ENCODE measurements around the gene ENO3. TPM values are rescaled to one million over a fixed set of nuclear protein-coding genes. Genes with fewer than 3 reads are reported as not detected.

ENO3 gene
- total RNA-seq, 1 experiment from 2014 or later = 24.6 TPM

GRCh38 chr17:4999430-5000093 lies 48.6 kb downstream of the ENO3 start:
- ChIA-PET POLR2A (no interaction called here), RAD21 (ENCODE audit: low non-redundant PET in 1 of 2, low total read pairs in 2 of 2, uncharacterized antibody in 2 of 2, unreplicated experiment in 2 of 2) (no interaction called here), CTCF (no interaction called here)
- peak overlapping the region; percentile 99 for H3K4me2 ChIP-seq (ENCODE audit: low read length)
- peak overlapping the region; percentile 92 to 95 for H3K4me3 ChIP-seq (replicated peaks in 1 of 2; ENCODE audit: low read depth in 1 of 2, low read length in 2 of 2)
- intact Hi-C loops (cut with micrococcal nuclease) = no loop called here
- DNase-seq (ENCODE audit: low read depth, low spot score) (no peak), ATAC-seq (no peak)
- H3K27ac ChIP-seq (ENCODE audit: low read depth, low read length) = peak overlapping the region; percentile 93
- H3K4me1 ChIP-seq (ENCODE audit: control insufficient read depth in 1 of 2, insufficient read depth in 2 of 2, low read length in 2 of 2) = peaks cover 16 to 33% of the 10 kb centered on the region in 2 experiments
- no peaks in the 10 kb centered on the region for H4K20me1 ChIP-seq (ENCODE audit: insufficient read depth)
- H3K9ac ChIP-seq (ENCODE audit: low read length) = peak overlapping the region; percentile 90
- H3K9me3 ChIP-seq (ENCODE audit: control insufficient read depth in 1 of 2, insufficient read depth in 1 of 2, low read depth in 1 of 2, low read length in 2 of 2) = no peaks in the 10 kb centered on the region
- BruUV-seq (replicated peaks) = TSS peak; percentile 67
- peaks cover 24 to 28% of the 10 kb centered on the region in 2 experiments for H3K36me3 ChIP-seq (ENCODE audit: control insufficient read depth in 1 of 2, insufficient read depth in 2 of 2, low read length in 2 of 2)
- no peak overlapping the region for H2AFZ ChIP-seq (ENCODE audit: low read depth, low read length, poor library complexity, severe bottlenecking)
- H3K9me2 ChIP-seq (ENCODE audit: insufficient read depth) = no peaks in the 10 kb centered on the region
- peaks cover 34% of the 10 kb centered on the region for H3K79me2 ChIP-seq (ENCODE audit: insufficient read depth, low read length)
- TF ChIP-seq ELF1 (IDR thresholded peaks at IDR 0.05; ENCODE audit: borderline replicate concordance, low read depth) (no peak), SRF (IDR thresholded peaks at IDR 0.05; ENCODE audit: low read depth) (no peak), SIN3A (IDR thresholded peaks at IDR 0.05; ENCODE audit: low read depth) (no peak), FOSL1 (IDR thresholded peaks at IDR 0.05; ENCODE audit: low read depth) (no peak), ATF3 (IDR thresholded peaks at IDR 0.05) (no peak), EZH2 (IDR thresholded peaks at IDR 0.05) (no peak), ZNF274 (IDR thresholded peaks at IDR 0.05; ENCODE audit: low read depth, low read length) (no peak), TCF7L2 (IDR thresholded peaks at IDR 0.05; ENCODE audit: borderline replicate concordance, extremely low read depth, insufficient read depth, insufficient read length) (no peak), CBX3 (IDR thresholded peaks at IDR 0.05; ENCODE audit: low read depth) (no peak), SP1 (IDR thresholded peaks at IDR 0.05; ENCODE audit: low read depth) (no peak), POLR2A (IDR thresholded peaks at IDR 0.05; ENCODE audit: borderline replicate concordance, extremely low read depth, insufficient read depth, insufficient read length) (no peak), ZFX (IDR thresholded peaks at IDR 0.05) (no peak), REST (IDR thresholded peaks at IDR 0.05; ENCODE audit: low read depth) (no peak), CEBPB (IDR thresholded peaks at IDR 0.05; ENCODE audit: low read depth) (no peak), CTCF (IDR thresholded peaks at IDR 0.05 in 2 of 3, conservative IDR thresholded peaks at IDR 0.05 in 1 of 3; ENCODE audit: borderline replicate concordance in 1 of 3, insufficient read depth in 1 of 3, low read depth in 2 of 3, low read length in 2 of 3) (no peak), POLR2AphosphoS5 (IDR thresholded peaks at IDR 0.05; ENCODE audit: low read depth, low read length) (no peak)
- H3K27me3 ChIP-seq (ENCODE audit: insufficient read depth, low read length) = no peaks in the 10 kb centered on the region
